Measurements from ENCODE around the gene SZT2. TPM values are rescaled to one million over a fixed set of nuclear protein-coding genes. Genes with fewer than 3 reads are reported as not detected.
"Not testable (repeated sequence)": the region's sequence is repeated elsewhere in the genome, so short reads cannot be mapped to it uniquely, and the experiment has no call there.

The SZT2 gene
- total RNA-seq, 1 donor from 2014 or later: 17.0 TPM

- TF ChIP-seq CTCF (IDR thresholded peaks at IDR 0.05; ENCODE audit: insufficient read depth, low read length, poor library complexity, severe bottlenecking): no peak
- H3K27me3 ChIP-seq (ENCODE audit: control insufficient read depth, insufficient read depth, low read length): no peaks in the 10 kb centered on the region
- DNase-seq (ENCODE audit: low read depth): no peak
- no peak overlapping the region for H3K4me3 ChIP-seq (ENCODE audit: low read depth, low read length)
- peaks cover 3% of the 10 kb centered on the region for H3K36me3 ChIP-seq (ENCODE audit: control insufficient read depth, insufficient read depth, low read length)
Observed at GRCh38 chr1:43402089-43402865, 12.6 kb downstream of the SZT2 start.

GRCh38 chr1:43404353-43404752 lies 14.7 kb downstream of the SZT2 start:
- Histone ChIP-seq H3K27me3 (ENCODE audit: control insufficient read depth, insufficient read depth, low read length) (no peaks in the 10 kb centered on the region), H3K36me3 (ENCODE audit: control insufficient read depth, insufficient read depth, low read length) (peaks cover 3% of the 10 kb centered on the region), H3K4me3 (ENCODE audit: low read depth, low read length) (no peak overlapping the region)
- no peak for DNase-seq (ENCODE audit: low read depth)
- no peak for TF ChIP-seq CTCF (IDR thresholded peaks at IDR 0.05; ENCODE audit: insufficient read depth, low read length, poor library complexity, severe bottlenecking)

GRCh38 chr1:43405219-43405875 lies 15.6 kb downstream of the SZT2 start:
- Histone ChIP-seq H3K36me3 (ENCODE audit: control insufficient read depth, insufficient read depth, low read length) (peaks cover 3% of the 10 kb centered on the region), H3K27me3 (ENCODE audit: control insufficient read depth, insufficient read depth, low read length) (no peaks in the 10 kb centered on the region), H3K4me3 (ENCODE audit: low read depth, low read length) (no peak overlapping the region)
- no peak for DNase-seq (ENCODE audit: low read depth)
- no peak for TF ChIP-seq CTCF (IDR thresholded peaks at IDR 0.05; ENCODE audit: insufficient read depth, low read length, poor library complexity, severe bottlenecking)

GRCh38 chr1:43405876-43406234 lies 16.2 kb downstream of the SZT2 start:
- Histone ChIP-seq H3K36me3 (ENCODE audit: control insufficient read depth, insufficient read depth, low read length) (peaks cover 3% of the 10 kb centered on the region), H3K27me3 (ENCODE audit: control insufficient read depth, insufficient read depth, low read length) (no peaks in the 10 kb centered on the region), H3K4me3 (ENCODE audit: low read depth, low read length) (no peak overlapping the region)
- TF ChIP-seq CTCF (IDR thresholded peaks at IDR 0.05; ENCODE audit: insufficient read depth, low read length, poor library complexity, severe bottlenecking): no peak
- no peak for DNase-seq (ENCODE audit: low read depth)

- no peaks in the 10 kb centered on the region for H3K36me3 ChIP-seq (ENCODE audit: control insufficient read depth, insufficient read depth, low read length)
- no peaks in the 10 kb centered on the region for H3K27me3 ChIP-seq (ENCODE audit: control insufficient read depth, insufficient read depth, low read length)
- DNase-seq (ENCODE audit: low read depth): no peak
- TF ChIP-seq CTCF (IDR thresholded peaks at IDR 0.05; ENCODE audit: insufficient read depth, low read length, poor library complexity, severe bottlenecking): no peak
- H3K4me3 ChIP-seq (ENCODE audit: low read depth, low read length): no peak overlapping the region
Observed at GRCh38 chr1:43410571-43410970, 20.9 kb downstream of the SZT2 start.

GRCh38 chr1:43413426-43413825 lies 23.7 kb downstream of the SZT2 start:
- H3K27me3 ChIP-seq (ENCODE audit: control insufficient read depth, insufficient read depth, low read length); DNase-seq (ENCODE audit: low read depth); H3K4me3 ChIP-seq (ENCODE audit: low read depth, low read length); H3K36me3 ChIP-seq (ENCODE audit: control insufficient read depth, insufficient read depth, low read length): not testable (repeated sequence)

All from kidney epithelial cell (primary cell).